ENCODE results near the gene ATXN1. TPM values are rescaled to one million over a fixed set of nuclear protein-coding genes. Genes with fewer than 3 reads are reported as not detected.

The ATXN1 gene
- total RNA-seq, 1 donor = 45.3 TPM

DNA sequence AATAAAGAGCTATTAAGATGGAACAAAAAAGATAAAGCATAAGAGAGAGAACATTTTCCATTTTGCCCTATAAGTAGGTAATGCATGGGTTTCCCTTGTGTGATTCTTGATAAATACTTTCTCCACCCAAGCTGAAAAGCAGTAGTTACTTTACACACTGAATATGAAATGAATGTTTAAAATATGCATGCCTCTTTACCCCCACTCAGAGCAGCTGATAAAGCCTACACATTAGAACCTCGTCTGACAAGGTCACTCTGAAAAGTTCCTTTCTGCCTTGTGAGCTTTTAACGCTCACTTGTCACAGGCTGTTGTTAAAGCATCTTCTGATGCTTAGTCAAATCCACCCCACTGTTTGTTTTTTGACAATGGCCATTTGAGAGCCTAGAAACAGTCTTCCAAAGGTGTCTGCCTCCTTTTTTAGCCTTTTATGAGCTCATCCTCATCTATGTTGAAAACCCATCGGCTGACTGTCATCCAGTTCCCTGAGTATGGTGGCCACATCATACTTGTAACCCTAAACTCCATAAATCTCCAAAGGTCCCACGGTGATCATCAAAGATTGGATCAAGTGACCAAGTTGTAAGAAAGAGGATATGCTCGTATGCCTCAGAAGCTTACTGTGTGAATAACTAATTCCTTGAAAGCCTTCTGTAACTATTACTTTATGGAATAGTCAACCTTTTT is 102.8 kb downstream of the ATXN1 start:
- H3K4me3 ChIP-seq (ENCODE audit: low read depth, low read length) = no peak overlapping the region
- peak; percentile 35 for DNase-seq (ENCODE audit: low read depth)
- TF ChIP-seq CTCF (IDR thresholded peaks at IDR 0.05; ENCODE audit: insufficient read depth, low read depth, low read length) = no peak

- DNase-seq (ENCODE audit: low read depth) = no peak
- TF ChIP-seq CTCF (IDR thresholded peaks at IDR 0.05; ENCODE audit: insufficient read depth, low read depth, low read length) = no peak
- H3K4me3 ChIP-seq (ENCODE audit: low read depth, low read length) = no peak overlapping the region
Observed at GRCh38 chr6:16657768-16658167, 103.5 kb downstream of the ATXN1 start.

DNA sequence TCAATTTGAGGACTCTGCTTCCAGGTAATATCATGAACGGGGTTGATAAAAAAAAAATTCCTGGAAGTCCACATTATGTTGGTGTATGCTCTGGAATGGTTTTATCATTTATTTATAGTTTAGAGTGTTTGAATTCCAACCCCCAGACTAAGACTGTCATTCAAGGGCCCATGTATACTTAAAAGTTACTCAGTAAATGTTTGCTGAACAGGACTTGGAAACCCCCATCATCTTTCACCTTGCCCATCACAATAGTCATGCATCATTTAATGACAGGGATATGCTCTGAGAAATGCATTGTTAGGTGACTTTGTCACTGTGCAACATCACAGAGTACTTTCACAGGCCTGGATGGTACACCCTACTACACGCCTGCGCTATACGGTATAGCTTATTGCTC is 104.8 kb downstream of the ATXN1 start:
- no peak for TF ChIP-seq CTCF (IDR thresholded peaks at IDR 0.05; ENCODE audit: insufficient read depth, low read depth, low read length)
- DNase-seq (ENCODE audit: low read depth) = no peak
- no peak overlapping the region for H3K4me3 ChIP-seq (ENCODE audit: low read depth, low read length)

DNA sequence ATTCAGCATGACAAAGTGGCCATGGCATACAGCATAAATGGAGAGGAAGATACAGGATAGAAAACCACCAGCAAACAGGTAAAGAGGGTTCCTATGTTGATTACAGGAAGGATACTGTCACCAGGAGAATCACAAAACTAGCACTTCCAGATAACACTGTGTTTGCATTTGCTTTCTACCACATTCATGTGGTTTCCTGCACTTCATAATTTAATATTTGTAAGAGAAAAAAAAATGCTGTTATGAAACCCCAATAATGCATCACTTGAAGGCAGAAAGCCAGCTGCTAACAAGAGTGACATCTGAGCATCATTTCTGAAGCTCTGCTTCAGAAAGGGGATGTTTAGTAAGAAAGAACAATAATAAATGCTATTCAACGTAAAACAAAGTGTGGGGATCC is 106.6 kb downstream of the ATXN1 start:
- no peak overlapping the region for H3K4me3 ChIP-seq (ENCODE audit: low read depth, low read length)
- TF ChIP-seq CTCF (IDR thresholded peaks at IDR 0.05; ENCODE audit: insufficient read depth, low read depth, low read length) = no peak
- no peak for DNase-seq (ENCODE audit: low read depth)

GRCh38 chr6:16653226-16653625 is 108.0 kb downstream of the ATXN1 start:
- H3K4me3 ChIP-seq (ENCODE audit: low read depth, low read length) = no peak overlapping the region
- TF ChIP-seq CTCF (IDR thresholded peaks at IDR 0.05; ENCODE audit: insufficient read depth, low read depth, low read length) = no peak
- no peak for DNase-seq (ENCODE audit: low read depth)

GRCh38 chr6:16651871-16652270 is 109.4 kb downstream of the ATXN1 start:
- no peak for TF ChIP-seq CTCF (IDR thresholded peaks at IDR 0.05; ENCODE audit: insufficient read depth, low read depth, low read length)

GRCh38 chr6:16649890-16650289 is 111.4 kb downstream of the ATXN1 start:
- no peak for TF ChIP-seq CTCF (IDR thresholded peaks at IDR 0.05; ENCODE audit: insufficient read depth, low read depth, low read length)
- no peak overlapping the region for H3K4me3 ChIP-seq (ENCODE audit: low read depth, low read length)
- no peak for DNase-seq (ENCODE audit: low read depth)

More at GRCh38 chr6:16651871-16652270, 109.4 kb downstream of the ATXN1 start:
- H3K4me3 ChIP-seq (ENCODE audit: low read depth, low read length) = no peak overlapping the region
- no peak for DNase-seq (ENCODE audit: low read depth)
